ENCODE results near the gene PRRC2B.
"Not testable (repeated sequence)": the region's sequence is repeated elsewhere in the genome, so short reads cannot be mapped to it uniquely, and the experiment has no call there.

The PRRC2B gene

DNA sequence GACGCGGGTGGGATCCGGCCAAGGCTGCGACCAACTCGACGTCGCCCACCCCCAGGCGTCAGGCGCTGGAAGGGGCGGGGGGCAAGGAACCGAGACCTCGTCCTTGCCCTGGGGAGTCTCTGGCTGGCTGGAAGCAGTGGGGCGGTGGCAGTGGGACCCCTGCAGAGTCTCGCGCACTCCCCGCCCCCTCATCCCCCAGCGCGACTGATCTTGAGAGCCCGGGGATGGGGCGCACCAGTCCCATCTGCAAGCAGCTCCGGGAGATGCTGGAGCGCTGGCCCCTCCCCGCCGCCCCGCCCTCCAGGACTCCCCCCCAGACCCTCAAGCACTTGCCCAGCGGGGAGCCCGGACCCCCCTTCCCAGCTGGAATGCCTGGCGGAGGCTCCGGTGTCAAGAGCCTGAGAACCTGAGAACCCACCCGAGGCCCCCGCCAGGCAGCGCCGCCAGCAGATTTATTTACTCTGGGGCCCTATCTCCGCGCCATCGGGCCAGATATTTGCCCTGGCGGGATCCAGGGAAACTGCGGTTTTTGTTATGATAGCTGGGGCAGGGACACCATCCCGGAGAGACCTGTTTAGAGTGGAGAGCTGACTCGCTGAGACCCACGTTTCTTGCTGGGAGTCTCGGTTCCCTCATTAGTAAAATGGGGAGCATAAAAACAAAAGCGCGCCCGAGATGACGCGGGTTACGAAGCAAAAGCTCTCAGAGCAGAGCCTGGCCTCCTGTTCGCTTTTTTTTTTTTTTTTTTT lies 152.6 kb downstream of the PRRC2B start:
- DNase-seq, result no peak

DNA sequence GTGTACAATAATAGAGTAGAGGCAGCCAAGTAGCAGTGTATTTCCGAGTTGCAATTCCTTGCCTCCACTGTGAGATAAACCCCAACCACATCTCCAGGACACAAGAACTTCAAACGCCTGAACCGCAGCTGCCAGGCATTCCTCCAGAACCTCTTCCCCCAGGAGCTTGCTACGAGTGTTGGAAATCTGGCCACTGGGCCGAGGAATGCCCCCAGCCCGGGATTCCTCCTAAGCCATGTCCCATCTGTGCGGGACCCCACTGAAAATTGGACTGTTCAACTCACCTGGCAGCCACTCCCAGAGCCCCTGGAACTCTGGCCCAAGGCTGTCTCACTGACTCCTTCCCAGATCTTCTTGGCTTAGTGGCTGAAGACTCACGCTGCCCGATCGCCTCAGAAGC lies 155.3 kb downstream of the PRRC2B start:
- DNase-seq, result not testable (repeated sequence)
